Thoracic aorta (tissue), 2 donors: ENCODE data around the gene PRKAG1. TPM values are rescaled to one million over a fixed set of nuclear protein-coding genes. Genes with fewer than 3 reads are reported as not detected.

Experiments
- ATAC-seq: fragments of 150-250 bp; one replicate; pipeline ENCODE4 v1.8.0; 2017; ENCODE audit warnings: low read depth; ENCODE audit not compliant: insufficient number of reproducible peaks, low FRiP score
- DNase-seq: peaks from one replicate; pipeline ENCODE4 v3.0.0-alpha.2; 2020; ENCODE audit warnings: low spot score
- H3K27ac ChIP-seq, 2 donors: fragments of 200-600 bp; sonication (generic); 1 replicate in 1 of 2; 2 replicates in 1 of 2; pipeline ENCODE4 v1.5.1; 2016; ENCODE audit warnings: mild to moderate bottlenecking in 2 of 2, moderate library complexity in 2 of 2
- H3K27me3 ChIP-seq: fragments of 200-600 bp; sonication (generic); replicated peaks from 2 replicates; pipeline ENCODE4 v1.6.0; 2016; ENCODE audit warnings: mild to moderate bottlenecking; ENCODE audit not compliant: insufficient read depth
- H3K36me3 ChIP-seq: fragments of 200-600 bp; sonication (generic); one replicate; pipeline ENCODE4 v1.5.1; 2016
- H3K4me1 ChIP-seq, 2 donors: fragments of 200-600 bp; sonication (generic); 1 replicate in 1 of 2; 2 replicates in 1 of 2; pipeline versions ENCODE4 v1.5.1 to v1.6.0; 2016; ENCODE audit warnings: low read depth in 2 of 2, mild to moderate bottlenecking in 1 of 2; ENCODE audit not compliant: control insufficient read depth in 1 of 2
- H3K4me3 ChIP-seq: fragments of 200-600 bp; sonication (generic); 2 replicates; pipeline ENCODE4 v1.5.1; 2016; ENCODE audit warnings: mild to moderate bottlenecking
- H3K9me3 ChIP-seq: fragments of 200-600 bp; sonication (generic); 2 replicates; pipeline ENCODE4 v1.5.1; 2016
- total RNA-seq, 2 donors: library from RNA; depleted of rRNA; stranded (reverse); fragments of >200 nt; gene quantifications; one replicate each; pipeline versions ENCODE4 v1.1.0 to v1.2.3, GENCODE V29; 2016
- TF ChIP-seq, protein P1 (sequence below): fragments of 200-600 bp; sonication (generic); IDR thresholded peaks from one replicate; pipeline ENCODE4 v1.5.1; 2019; ENCODE audit warnings: antibody characterized with exemption

Gene PRKAG1
- total RNA-seq, 2 donors from 2014 or later, result 53.2 to 68.1 TPM

DNA sequence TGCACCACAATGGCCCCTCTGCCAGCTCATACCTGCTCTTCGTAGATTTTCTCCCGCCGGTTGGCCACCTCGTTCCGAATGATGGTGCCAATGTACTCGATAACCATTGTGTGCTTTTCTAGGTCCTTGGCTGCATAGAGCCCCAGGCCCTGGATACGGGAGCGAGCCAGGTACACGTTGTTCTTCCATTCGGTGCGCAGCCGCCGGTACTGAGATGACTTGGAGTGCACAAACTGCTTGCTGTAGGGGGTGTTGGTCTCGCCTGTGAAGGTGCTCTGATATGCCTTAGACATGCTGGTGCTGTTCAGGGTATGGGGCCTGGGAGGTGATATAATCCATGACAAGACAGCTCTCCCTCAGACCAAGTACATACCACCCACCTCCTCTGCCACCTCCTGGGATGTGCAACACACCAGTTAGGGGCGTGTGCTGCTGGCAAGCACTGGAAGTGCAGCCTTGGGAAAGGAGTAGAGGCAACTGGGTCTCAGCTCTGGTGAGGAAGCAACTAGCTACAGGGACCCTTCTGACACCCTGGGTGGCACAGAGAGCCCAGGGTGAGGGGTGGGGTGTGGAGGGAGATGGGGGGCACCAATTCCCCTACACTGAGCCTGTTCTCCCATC is 4.1 kb upstream of the PRKAG1 start:
- peaks cover 44% of the 10 kb centered on the region for H3K36me3 ChIP-seq
- no peak overlapping the region for H3K4me3 ChIP-seq
- no peak for ATAC-seq
- H3K9me3 ChIP-seq, result no peaks in the 10 kb centered on the region
- H3K27me3 ChIP-seq, result no peaks in the 10 kb centered on the region
- peaks cover 5% of the 10 kb centered on the region in 2 donors for H3K4me1 ChIP-seq
- TF ChIP-seq, protein P1, sequence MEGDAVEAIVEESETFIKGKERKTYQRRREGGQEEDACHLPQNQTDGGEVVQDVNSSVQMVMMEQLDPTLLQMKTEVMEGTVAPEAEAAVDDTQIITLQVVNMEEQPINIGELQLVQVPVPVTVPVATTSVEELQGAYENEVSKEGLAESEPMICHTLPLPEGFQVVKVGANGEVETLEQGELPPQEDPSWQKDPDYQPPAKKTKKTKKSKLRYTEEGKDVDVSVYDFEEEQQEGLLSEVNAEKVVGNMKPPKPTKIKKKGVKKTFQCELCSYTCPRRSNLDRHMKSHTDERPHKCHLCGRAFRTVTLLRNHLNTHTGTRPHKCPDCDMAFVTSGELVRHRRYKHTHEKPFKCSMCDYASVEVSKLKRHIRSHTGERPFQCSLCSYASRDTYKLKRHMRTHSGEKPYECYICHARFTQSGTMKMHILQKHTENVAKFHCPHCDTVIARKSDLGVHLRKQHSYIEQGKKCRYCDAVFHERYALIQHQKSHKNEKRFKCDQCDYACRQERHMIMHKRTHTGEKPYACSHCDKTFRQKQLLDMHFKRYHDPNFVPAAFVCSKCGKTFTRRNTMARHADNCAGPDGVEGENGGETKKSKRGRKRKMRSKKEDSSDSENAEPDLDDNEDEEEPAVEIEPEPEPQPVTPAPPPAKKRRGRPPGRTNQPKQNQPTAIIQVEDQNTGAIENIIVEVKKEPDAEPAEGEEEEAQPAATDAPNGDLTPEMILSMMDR, result no peak
- no peak for DNase-seq
- H3K27ac ChIP-seq, result no peak overlapping the region

DNA sequence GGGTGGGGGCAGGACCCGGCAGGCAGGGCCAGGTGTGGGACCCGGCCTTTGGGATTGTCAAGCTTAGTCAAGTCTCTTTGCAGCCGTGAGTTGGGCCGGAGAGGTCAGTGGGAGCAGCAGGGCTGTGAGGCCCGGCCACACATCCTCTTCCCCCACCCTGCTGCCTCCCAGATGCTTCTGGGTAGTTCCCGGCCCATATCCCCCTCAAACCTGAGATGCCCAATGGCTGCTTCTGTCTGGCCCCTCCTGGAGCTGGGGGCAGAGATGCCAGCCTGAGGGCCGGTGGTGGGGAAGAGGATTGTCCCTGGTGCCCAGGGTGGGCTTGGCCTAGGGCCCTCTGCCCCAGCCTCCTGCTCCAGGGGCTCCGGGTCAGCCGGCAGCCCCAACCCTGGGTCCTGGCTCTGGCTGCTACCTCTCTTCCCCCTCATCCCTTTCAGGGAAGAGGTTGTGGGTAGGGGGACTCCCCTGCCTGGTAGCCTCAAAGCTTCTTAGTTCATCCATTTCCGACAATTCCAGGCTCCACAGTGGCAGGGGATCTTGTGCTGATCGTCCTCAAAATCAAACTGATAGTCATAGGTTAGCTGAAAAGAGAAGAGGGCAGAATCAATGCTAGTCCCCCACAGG is 2.8 kb upstream of the PRKAG1 start:
- H3K36me3 ChIP-seq, result peaks cover 31% of the 10 kb centered on the region
- ATAC-seq, result no peak
- H3K27ac ChIP-seq, result no peak overlapping the region
- no peaks in the 10 kb centered on the region for H3K27me3 ChIP-seq
- H3K4me1 ChIP-seq, result peaks cover 10 to 12% of the 10 kb centered on the region in 2 donors
- TF ChIP-seq, protein P1, result no peak
- H3K9me3 ChIP-seq, result no peaks in the 10 kb centered on the region
- DNase-seq, result no peak
- H3K4me3 ChIP-seq, result no peak overlapping the region

GRCh38 chr12:49020441-49020840 is 1.9 kb upstream of the PRKAG1 start:
- ATAC-seq (no peak), DNase-seq (no peak)
- no peak overlapping the region for H3K27ac ChIP-seq

DNA sequence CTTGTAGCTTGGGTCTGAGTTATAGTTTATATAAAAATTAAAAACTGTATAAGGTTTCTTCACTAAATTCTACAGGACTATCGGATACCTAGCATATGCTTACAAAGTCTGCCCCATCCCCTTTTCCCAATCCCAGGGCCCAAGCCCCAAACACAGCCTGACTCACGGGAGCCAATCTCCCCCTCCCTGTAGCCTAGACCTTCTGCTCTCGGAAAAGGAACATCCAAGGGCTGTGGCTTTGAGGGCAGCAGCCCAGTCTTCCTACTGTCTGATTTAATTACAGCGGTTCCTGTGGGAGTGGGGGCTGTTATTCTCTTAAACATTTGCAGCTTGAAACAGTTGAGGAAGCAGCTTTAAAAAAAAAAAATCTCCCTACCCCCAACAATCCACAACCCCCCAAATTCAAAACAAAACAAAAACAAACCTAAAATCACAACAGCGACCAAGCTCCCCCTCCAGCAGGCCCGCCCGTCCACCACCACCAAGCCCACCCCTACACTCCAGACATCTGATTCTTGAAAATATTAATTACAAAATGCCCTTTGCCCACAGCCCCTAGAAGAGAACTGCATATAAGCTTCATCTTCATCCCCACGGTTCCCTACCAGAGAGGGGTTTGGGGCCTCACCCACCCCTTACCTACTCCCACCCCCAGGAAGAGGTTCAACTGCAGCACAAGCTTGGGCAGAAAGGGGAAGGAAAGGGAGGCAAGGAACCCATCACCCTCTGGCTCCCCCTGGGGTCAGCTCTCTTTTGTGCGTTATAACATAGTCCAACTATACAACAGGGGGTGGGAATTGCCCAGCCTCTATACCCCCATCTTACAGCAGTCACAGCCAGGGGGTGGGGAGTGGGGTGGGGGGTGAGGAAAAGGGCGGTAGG is 1.1 kb upstream of the PRKAG1 start:
- H3K27ac ChIP-seq, result peak overlapping the region; percentile 90 to 95
- H3K4me3 ChIP-seq, result peak overlapping the region; percentile 90
- TF ChIP-seq, protein P1, result no peak
- DNase-seq, result no peak
- peaks cover 10 to 12% of the 10 kb centered on the region in 2 donors for H3K4me1 ChIP-seq
- no peaks in the 10 kb centered on the region for H3K27me3 ChIP-seq
- no peaks in the 10 kb centered on the region for H3K9me3 ChIP-seq
- ATAC-seq, result no peak
- peaks cover 14% of the 10 kb centered on the region for H3K36me3 ChIP-seq

More at GRCh38 chr12:49020441-49020840, 1.9 kb upstream of the PRKAG1 start:
- no peak overlapping the region for H3K4me3 ChIP-seq
- TF ChIP-seq, protein P1, result no peak
- H3K36me3 ChIP-seq, result peaks cover 21% of the 10 kb centered on the region
- peaks cover 10 to 12% of the 10 kb centered on the region in 2 donors for H3K4me1 ChIP-seq
- H3K27me3 ChIP-seq, result no peaks in the 10 kb centered on the region
- no peaks in the 10 kb centered on the region for H3K9me3 ChIP-seq

GRCh38 chr12:49019120-49019430 is 499 bp upstream of the PRKAG1 start:
- H3K4me3 ChIP-seq, result peak overlapping the region; percentile 90
- H3K4me1 ChIP-seq, result peaks cover 10 to 12% of the 10 kb centered on the region in 2 donors
- peak; percentile 38 for ATAC-seq
- peaks cover 13% of the 10 kb centered on the region for H3K36me3 ChIP-seq
- no peak for DNase-seq
- TF ChIP-seq, protein P1, result no peak
- no peaks in the 10 kb centered on the region for H3K27me3 ChIP-seq
- H3K27ac ChIP-seq, result peak overlapping the region; percentile 90 to 95
- H3K9me3 ChIP-seq, result no peaks in the 10 kb centered on the region
